ENCODE data around the gene CDC42BPB.

The CDC42BPB gene

DNA sequence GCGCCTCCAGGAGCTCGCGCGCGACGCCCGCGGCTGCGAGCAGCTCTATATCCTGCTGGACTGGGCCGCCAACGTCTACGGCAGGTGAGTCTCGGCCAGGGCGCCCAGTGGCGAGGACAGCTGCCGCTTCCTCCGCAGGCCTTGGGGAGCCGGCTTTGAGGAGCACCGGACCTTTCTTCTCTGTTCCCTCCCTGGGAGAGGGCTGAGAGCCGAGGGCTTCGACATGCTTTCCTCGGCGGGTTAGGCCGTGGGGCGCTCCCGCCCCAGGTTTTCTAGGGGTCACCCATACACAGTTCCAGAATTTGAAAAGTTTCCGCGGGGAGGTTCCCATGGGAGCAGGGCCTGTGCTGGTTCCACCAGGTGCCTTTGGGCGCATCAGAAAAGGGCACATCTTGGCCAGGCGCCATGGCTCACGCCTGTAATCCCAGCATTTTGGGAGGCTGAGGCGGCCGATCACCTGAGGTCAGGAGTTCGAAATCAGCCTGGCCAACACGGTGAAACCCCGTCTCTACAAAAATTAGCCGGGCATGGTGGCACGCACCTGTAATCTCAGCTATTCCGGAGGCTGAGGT lies 45.4 kb upstream of the CDC42BPB start:
- TF ChIP-seq CTCF (IDR thresholded peaks at IDR 0.05; ENCODE audit: extremely low read depth, missing control alignments) = no peak
- DNase-seq (ENCODE audit: low spot score) = no peak

GRCh38 chr14:103101963-103102688 lies 44.8 kb upstream of the CDC42BPB start:
- no peak for TF ChIP-seq CTCF (IDR thresholded peaks at IDR 0.05; ENCODE audit: extremely low read depth, missing control alignments)
- no peak for DNase-seq (ENCODE audit: low spot score)

DNA sequence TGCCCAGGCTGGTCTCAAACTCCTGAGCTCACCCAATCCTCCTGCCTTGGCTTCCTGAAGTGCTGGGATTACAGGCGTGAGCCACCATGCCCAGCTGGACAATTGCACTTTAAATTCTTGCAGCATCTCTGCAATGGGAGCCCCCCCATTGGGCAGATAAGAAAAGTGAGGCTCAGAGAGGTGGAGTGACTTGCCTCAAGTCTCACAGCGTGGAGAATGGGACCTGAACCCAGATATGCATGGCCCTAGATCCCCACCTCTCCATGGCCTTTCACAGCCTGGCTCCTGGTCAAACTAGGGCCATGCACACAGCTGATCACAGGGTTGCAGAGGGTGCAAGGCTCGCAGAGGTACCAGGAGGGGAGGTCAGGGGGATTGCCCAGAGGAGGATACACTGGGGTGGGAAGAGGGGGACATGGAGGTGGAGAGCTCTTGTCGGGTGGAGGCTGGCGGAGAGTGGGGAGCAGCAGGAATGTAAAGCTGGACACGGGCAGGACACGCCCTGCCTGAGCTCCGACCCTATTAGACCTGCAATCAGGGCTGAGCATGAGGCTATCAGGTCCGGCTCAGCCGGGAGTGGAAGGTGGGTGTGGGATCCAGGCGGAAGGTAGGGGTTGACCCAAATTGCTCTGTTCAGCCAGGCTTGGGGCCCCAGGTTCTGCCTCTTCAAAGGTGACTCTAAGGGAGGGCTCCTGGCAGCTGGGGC lies 44.1 kb upstream of the CDC42BPB start:
- DNase-seq (ENCODE audit: low spot score) = no peak
- no peak for TF ChIP-seq CTCF (IDR thresholded peaks at IDR 0.05; ENCODE audit: extremely low read depth, missing control alignments)

- no peak for TF ChIP-seq CTCF (IDR thresholded peaks at IDR 0.05; ENCODE audit: extremely low read depth, missing control alignments)
- peak; percentile 65 for DNase-seq (ENCODE audit: low spot score)
These were observed 43.2 kb upstream of the CDC42BPB start for GRCh38 chr14:103100281-103101121.

DNA sequence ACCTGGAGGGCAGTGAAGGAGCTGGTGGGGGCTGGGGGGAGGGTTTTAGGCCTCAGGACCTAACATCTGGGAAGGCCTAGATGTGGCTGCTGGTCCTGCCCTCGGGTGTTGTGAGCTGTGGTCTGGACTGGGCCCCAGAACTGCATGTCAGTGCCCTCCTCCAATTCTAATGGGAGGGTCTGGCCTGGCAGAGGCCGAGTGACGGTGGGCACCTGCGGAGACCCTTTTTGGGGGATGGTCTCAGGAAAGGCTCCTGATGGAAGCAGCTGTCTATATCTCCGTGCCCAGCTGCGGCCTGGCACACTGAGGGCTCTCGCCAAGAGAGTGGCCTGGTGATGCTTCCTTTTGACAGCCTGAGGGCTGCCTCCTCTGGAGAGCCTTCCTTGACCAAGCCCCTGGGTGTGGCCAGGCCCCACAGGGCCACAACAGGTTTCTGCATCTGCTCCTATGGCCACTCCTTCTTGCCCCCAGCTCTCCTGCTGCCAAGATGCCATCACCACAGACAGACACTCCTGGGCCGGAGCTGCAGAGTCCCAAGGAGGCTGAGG lies 42.5 kb upstream of the CDC42BPB start:
- TF ChIP-seq CTCF (IDR thresholded peaks at IDR 0.05; ENCODE audit: extremely low read depth, missing control alignments) = no peak

DNA sequence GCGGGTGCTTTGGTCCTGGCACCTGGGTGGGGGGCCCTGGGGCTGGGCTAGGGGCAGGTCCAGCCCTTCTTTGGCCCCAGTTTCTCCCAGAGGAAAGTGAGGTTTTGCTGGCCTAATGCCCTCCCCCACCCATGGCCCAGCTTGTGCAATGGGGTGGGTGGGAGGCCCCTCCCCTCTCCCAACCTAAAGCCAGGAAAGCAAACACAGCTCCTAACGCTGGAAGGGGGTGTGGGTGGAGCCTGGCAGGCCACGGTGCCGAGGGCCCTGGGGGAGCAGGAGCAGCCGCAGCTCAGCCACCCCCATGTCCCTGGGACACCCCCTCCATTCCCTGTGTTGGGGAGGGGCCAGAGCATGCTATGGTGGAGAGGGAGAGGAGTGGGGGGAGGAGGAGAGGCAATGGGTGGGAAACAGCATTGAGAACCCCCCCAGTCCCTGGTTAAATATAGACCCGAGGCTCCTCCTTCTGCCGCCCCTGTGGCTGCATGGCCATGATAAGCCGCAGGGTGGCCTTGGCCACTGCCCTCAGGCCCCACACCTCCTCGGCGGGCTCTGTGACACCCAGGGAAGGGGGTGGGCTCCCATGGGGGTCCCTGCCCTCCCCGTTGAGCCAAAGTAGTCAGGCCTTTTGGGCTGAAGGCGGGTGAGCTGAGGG lies 41.9 kb upstream of the CDC42BPB start:
- no peak for TF ChIP-seq CTCF (IDR thresholded peaks at IDR 0.05; ENCODE audit: extremely low read depth, missing control alignments)
- DNase-seq (ENCODE audit: low spot score) = no peak

More for the DNA sequence above, 42.5 kb upstream of the CDC42BPB start:
- no peak for DNase-seq (ENCODE audit: low spot score)
